ENCODE measurements around the gene TWNK. TPM values are rescaled to one million over a fixed set of nuclear protein-coding genes. Genes with fewer than 3 reads are reported as not detected.

TWNK gene
- total RNA-seq, 4 donors from 2014 or later = 7.6 to 9.0 (median 8.1) TPM

GRCh38 chr10:101005361-101005760 lies 18.0 kb downstream of the TWNK start:
- H3K4me3 ChIP-seq = no peak overlapping the region
- peaks cover 45% of the 10 kb centered on the region for H3K36me3 ChIP-seq
- peaks cover 43% of the 10 kb centered on the region for H3K4me1 ChIP-seq
- H3K27me3 ChIP-seq = no peaks in the 10 kb centered on the region
- no peaks in the 10 kb centered on the region for H3K9me3 ChIP-seq
- WGBS = 83% methylated on average over 22 of the region's 23 CpGs
- TF ChIP-seq EP300 (IDR thresholded peaks at IDR 0.05) (no peak), CTCF (IDR thresholded peaks at IDR 0.05) (no peak), POLR2AphosphoS5 (IDR thresholded peaks at IDR 0.05) (no peak), POLR2A (IDR thresholded peaks at IDR 0.05) (no peak)
- DNase-seq (ENCODE audit: low spot score in 2 of 2) = no peak
- no peak overlapping the region for H3K27ac ChIP-seq

GRCh38 chr10:101005869-101006567 lies 18.7 kb downstream of the TWNK start:
- H3K36me3 ChIP-seq = peaks cover 45% of the 10 kb centered on the region
- 100% methylated on average over 4 of the region's 4 CpGs for WGBS
- H3K4me3 ChIP-seq = no peak overlapping the region
- no peak for TF ChIP-seq CTCF (IDR thresholded peaks at IDR 0.05)
- no peak for TF ChIP-seq EP300 (IDR thresholded peaks at IDR 0.05)
- TF ChIP-seq POLR2A (IDR thresholded peaks at IDR 0.05) = no peak
- H3K27ac ChIP-seq = no peak overlapping the region
- no peaks in the 10 kb centered on the region for H3K9me3 ChIP-seq
- no peaks in the 10 kb centered on the region for H3K27me3 ChIP-seq
- peaks cover 36% of the 10 kb centered on the region for H3K4me1 ChIP-seq
- DNase-seq (ENCODE audit: low spot score in 2 of 2) = no peak

- no peak for DNase-seq (ENCODE audit: low spot score in 2 of 2)
- H3K4me1 ChIP-seq = peaks cover 30% of the 10 kb centered on the region
- 94% methylated on average over 28 of the region's 33 CpGs for WGBS
These were observed 19.3 kb downstream of the TWNK start for GRCh38 chr10:101006593-101007098.

GRCh38 chr10:101007099-101007711 lies 19.9 kb downstream of the TWNK start:
- no peak overlapping the region for H3K4me3 ChIP-seq
- no peak overlapping the region for H3K27ac ChIP-seq
- DNase-seq (ENCODE audit: low spot score in 2 of 2) = no peak
- WGBS = 57% methylated on average over 5 of the region's 11 CpGs
- no peak for TF ChIP-seq POLR2AphosphoS5 (IDR thresholded peaks at IDR 0.05)
- no peak for TF ChIP-seq POLR2A (IDR thresholded peaks at IDR 0.05)
- TF ChIP-seq CTCF (IDR thresholded peaks at IDR 0.05) = no peak
- no peak for TF ChIP-seq EP300 (IDR thresholded peaks at IDR 0.05)
- H3K27me3 ChIP-seq = no peaks in the 10 kb centered on the region
- H3K9me3 ChIP-seq = no peaks in the 10 kb centered on the region
- peaks cover 27% of the 10 kb centered on the region for H3K4me1 ChIP-seq
- H3K36me3 ChIP-seq = peaks cover 45% of the 10 kb centered on the region

More at GRCh38 chr10:101006593-101007098, 19.3 kb downstream of the TWNK start:
- no peaks in the 10 kb centered on the region for H3K27me3 ChIP-seq
- H3K27ac ChIP-seq = no peak overlapping the region
- H3K4me3 ChIP-seq = no peak overlapping the region
- peaks cover 45% of the 10 kb centered on the region for H3K36me3 ChIP-seq
- H3K9me3 ChIP-seq = no peaks in the 10 kb centered on the region
- TF ChIP-seq POLR2A (IDR thresholded peaks at IDR 0.05) = no peak
- no peak for TF ChIP-seq EP300 (IDR thresholded peaks at IDR 0.05)
- no peak for TF ChIP-seq CTCF (IDR thresholded peaks at IDR 0.05)
- TF ChIP-seq POLR2AphosphoS5 (IDR thresholded peaks at IDR 0.05) = no peak

All from suprapubic skin (tissue), 4 donors.